Embryonic facial prominence (tissue), 1 donor: ENCODE data around the gene PDSS2.
"Not testable (repeated sequence)": the region's sequence is repeated elsewhere in the genome, so short reads cannot be mapped to it uniquely, and the experiment has no call there.

Experiments used
- DNase-seq: peaks from one replicate; pipeline ENCODE4 v3.0.0-alpha.2; 2016; ENCODE audit errors: extremely low spot score

PDSS2 gene

GRCh38 chr6:107219851-107220250 lies 239.5 kb downstream of the PDSS2 start:
- DNase-seq: no peak

GRCh38 chr6:107218142-107218541 lies 241.2 kb downstream of the PDSS2 start:
- no peak for DNase-seq

GRCh38 chr6:107217248-107217647 lies 242.1 kb downstream of the PDSS2 start:
- DNase-seq: no peak

- DNase-seq: no peak
These were observed 243.0 kb downstream of the PDSS2 start for GRCh38 chr6:107216197-107216933.

GRCh38 chr6:107215334-107215733 lies 244.0 kb downstream of the PDSS2 start:
- DNase-seq: no peak

GRCh38 chr6:107214655-107215054 lies 244.7 kb downstream of the PDSS2 start:
- no peak for DNase-seq

- no peak for DNase-seq
These were observed 249.7 kb downstream of the PDSS2 start for GRCh38 chr6:107209406-107210305.

GRCh38 chr6:107207251-107207873 lies 252.0 kb downstream of the PDSS2 start:
- no peak for DNase-seq

- DNase-seq: no peak
These were observed 254.0 kb downstream of the PDSS2 start for GRCh38 chr6:107205058-107205998.

GRCh38 chr6:107202876-107203468 lies 256.4 kb downstream of the PDSS2 start:
- no peak for DNase-seq

GRCh38 chr6:107198631-107199416 lies 260.5 kb downstream of the PDSS2 start:
- no peak for DNase-seq

GRCh38 chr6:107196152-107196551 lies 263.2 kb downstream of the PDSS2 start:
- DNase-seq: no peak

- DNase-seq: not testable (repeated sequence)
These were observed 264.6 kb downstream of the PDSS2 start for GRCh38 chr6:107194723-107195122.

GRCh38 chr6:107192830-107193229 lies 266.5 kb downstream of the PDSS2 start:
- DNase-seq: no peak

GRCh38 chr6:107187630-107188029 lies 271.7 kb downstream of the PDSS2 start:
- DNase-seq: no peak

- DNase-seq: no peak
These were observed 273.3 kb downstream of the PDSS2 start for GRCh38 chr6:107186047-107186446.

- no peak for DNase-seq
These were observed 273.9 kb downstream of the PDSS2 start for GRCh38 chr6:107185391-107185970.

- no peak for DNase-seq
These were observed 274.9 kb downstream of the PDSS2 start for GRCh38 chr6:107184435-107184834.

GRCh38 chr6:107180099-107180498 lies 279.3 kb downstream of the PDSS2 start:
- no peak for DNase-seq

- DNase-seq: no peak
These were observed 280.4 kb downstream of the PDSS2 start for GRCh38 chr6:107179004-107179403.
